ENCODE measurements around the gene SGK2.
A peak's percentile ranks its signal among the peaks of the same experiment; 100 is the strongest.

SGK2 gene

GRCh38 chr20:43568706-43569105 lies 9.9 kb downstream of the SGK2 start:
- Histone ChIP-seq H3K36me3 (ENCODE audit: insufficient read depth, low read length) (no peaks in the 10 kb centered on the region), H3K27me3 (ENCODE audit: insufficient read depth, low read length, poor library complexity) (no peaks in the 10 kb centered on the region), H3K4me2 (ENCODE audit: insufficient read depth, low read length) (no peak overlapping the region), H2AFZ (ENCODE audit: low read depth, low read length) (no peak overlapping the region), H3K4me3 (ENCODE audit: low read depth in 1 of 2, low read length in 2 of 2) (no peak overlapping the region), H3K4me1 (ENCODE audit: insufficient read depth, low read length) (no peaks in the 10 kb centered on the region), H4K20me1 (ENCODE audit: insufficient read depth, low read length) (0 out of 2 replicates have a peak, but pooled peaks cover 3% of the 10 kb centered on the region), H3K9me3 (ENCODE audit: insufficient read depth, low read length, severe bottlenecking) (no peaks in the 10 kb centered on the region), H3K27ac (ENCODE audit: low read length) (no peak overlapping the region), H3K79me2 (ENCODE audit: insufficient read depth, low read length) (no peaks in the 10 kb centered on the region), H3K9ac (ENCODE audit: low read depth, low read length) (no peak overlapping the region)
- TF ChIP-seq EZH2 (IDR thresholded peaks at IDR 0.05; ENCODE audit: borderline replicate concordance, low read depth, low read length, severe bottlenecking): no peak
- TF ChIP-seq CTCF (IDR thresholded peaks at IDR 0.05; ENCODE audit: borderline replicate concordance, extremely low read depth, low read length, poor library complexity, severe bottlenecking): no peak
- ATAC-seq (ENCODE audit: insufficient read depth, low read depth) (no peak), DNase-seq (no peak)

GRCh38 chr20:43569282-43569681 lies 10.5 kb downstream of the SGK2 start:
- TF ChIP-seq CTCF (IDR thresholded peaks at IDR 0.05; ENCODE audit: borderline replicate concordance, extremely low read depth, low read length, poor library complexity, severe bottlenecking) (no peak), EZH2 (IDR thresholded peaks at IDR 0.05; ENCODE audit: borderline replicate concordance, low read depth, low read length, severe bottlenecking) (no peak)
- Histone ChIP-seq H3K4me2 (ENCODE audit: insufficient read depth, low read length) (no peak overlapping the region), H3K9ac (ENCODE audit: low read depth, low read length) (no peak overlapping the region), H3K79me2 (ENCODE audit: insufficient read depth, low read length) (no peaks in the 10 kb centered on the region), H3K27ac (ENCODE audit: low read length) (no peak overlapping the region), H3K27me3 (ENCODE audit: insufficient read depth, low read length, poor library complexity) (no peaks in the 10 kb centered on the region), H2AFZ (ENCODE audit: low read depth, low read length) (no peak overlapping the region), H3K4me1 (ENCODE audit: insufficient read depth, low read length) (no peaks in the 10 kb centered on the region), H4K20me1 (ENCODE audit: insufficient read depth, low read length) (0 out of 2 replicates have a peak, but pooled peaks cover 3% of the 10 kb centered on the region), H3K36me3 (ENCODE audit: insufficient read depth, low read length) (no peaks in the 10 kb centered on the region), H3K9me3 (ENCODE audit: insufficient read depth, low read length, severe bottlenecking) (no peaks in the 10 kb centered on the region), H3K4me3 (ENCODE audit: low read depth in 1 of 2, low read length in 2 of 2) (no peak overlapping the region)
- ATAC-seq (ENCODE audit: insufficient read depth, low read depth) (no peak), DNase-seq (no peak)

GRCh38 chr20:43570496-43570895 lies 11.7 kb downstream of the SGK2 start:
- no peaks in the 10 kb centered on the region for H3K27me3 ChIP-seq (ENCODE audit: insufficient read depth, low read length, poor library complexity)
- no peak overlapping the region for H3K4me3 ChIP-seq (ENCODE audit: low read depth in 1 of 2, low read length in 2 of 2)
- no peak for TF ChIP-seq EZH2 (IDR thresholded peaks at IDR 0.05; ENCODE audit: borderline replicate concordance, low read depth, low read length, severe bottlenecking)
- no peak for TF ChIP-seq CTCF (IDR thresholded peaks at IDR 0.05; ENCODE audit: borderline replicate concordance, extremely low read depth, low read length, poor library complexity, severe bottlenecking)
- no peak overlapping the region for H3K9ac ChIP-seq (ENCODE audit: low read depth, low read length)
- H4K20me1 ChIP-seq (ENCODE audit: insufficient read depth, low read length): 0 out of 2 replicates have a peak, but pooled peaks cover 3% of the 10 kb centered on the region
- no peaks in the 10 kb centered on the region for H3K9me3 ChIP-seq (ENCODE audit: insufficient read depth, low read length, severe bottlenecking)
- no peaks in the 10 kb centered on the region for H3K4me1 ChIP-seq (ENCODE audit: insufficient read depth, low read length)
- no peak for ATAC-seq (ENCODE audit: insufficient read depth, low read depth)
- no peak overlapping the region for H3K4me2 ChIP-seq (ENCODE audit: insufficient read depth, low read length)
- no peaks in the 10 kb centered on the region for H3K79me2 ChIP-seq (ENCODE audit: insufficient read depth, low read length)
- H2AFZ ChIP-seq (ENCODE audit: low read depth, low read length): no peak overlapping the region
- DNase-seq: no peak
- no peaks in the 10 kb centered on the region for H3K36me3 ChIP-seq (ENCODE audit: insufficient read depth, low read length)
- no peak overlapping the region for H3K27ac ChIP-seq (ENCODE audit: low read length)

GRCh38 chr20:43571310-43571709 lies 12.5 kb downstream of the SGK2 start:
- no peak overlapping the region for H3K4me3 ChIP-seq (ENCODE audit: low read depth in 1 of 2, low read length in 2 of 2)
- no peak overlapping the region for H3K9ac ChIP-seq (ENCODE audit: low read depth, low read length)
- H3K27ac ChIP-seq (ENCODE audit: low read length): no peak overlapping the region
- DNase-seq: no peak
- no peaks in the 10 kb centered on the region for H3K36me3 ChIP-seq (ENCODE audit: insufficient read depth, low read length)
- no peak for ATAC-seq (ENCODE audit: insufficient read depth, low read depth)
- no peaks in the 10 kb centered on the region for H3K9me3 ChIP-seq (ENCODE audit: insufficient read depth, low read length, severe bottlenecking)
- 0 out of 2 replicates have a peak, but pooled peaks cover 3% of the 10 kb centered on the region for H4K20me1 ChIP-seq (ENCODE audit: insufficient read depth, low read length)
- H3K27me3 ChIP-seq (ENCODE audit: insufficient read depth, low read length, poor library complexity): no peaks in the 10 kb centered on the region
- no peak overlapping the region for H2AFZ ChIP-seq (ENCODE audit: low read depth, low read length)
- TF ChIP-seq EZH2 (IDR thresholded peaks at IDR 0.05; ENCODE audit: borderline replicate concordance, low read depth, low read length, severe bottlenecking) (no peak), CTCF (IDR thresholded peaks at IDR 0.05; ENCODE audit: borderline replicate concordance, extremely low read depth, low read length, poor library complexity, severe bottlenecking) (peak; percentile 17)
- no peak overlapping the region for H3K4me2 ChIP-seq (ENCODE audit: insufficient read depth, low read length)
- H3K4me1 ChIP-seq (ENCODE audit: insufficient read depth, low read length): no peaks in the 10 kb centered on the region
- no peaks in the 10 kb centered on the region for H3K79me2 ChIP-seq (ENCODE audit: insufficient read depth, low read length)
